Mesothelial cell of epicardium (in vitro differentiated cells): Measurements from ENCODE around the gene EZR. TPM values are rescaled to one million over a fixed set of nuclear protein-coding genes. Genes with fewer than 3 reads are reported as not detected.
A peak's percentile ranks its signal among the peaks of the same experiment; 100 is the strongest.

Experiments
- DNase-seq, 2 experiments: peaks; one replicate each; pipeline ENCODE4 v3.0.0; 2021; ENCODE audit warnings: low spot score in 2 of 2; ENCODE audit not compliant: unreplicated experiment in 2 of 2
- H3K27ac Mint-ChIP-seq: 2 replicates; pipeline ENCODE4 v1.8.0; 2021; ENCODE audit warnings: mixed read lengths
- H3K27me3 Mint-ChIP-seq: 2 replicates; pipeline ENCODE4 v1.8.0; 2021; ENCODE audit warnings: low read depth, mixed read lengths
- H3K36me3 Mint-ChIP-seq: 2 replicates; pipeline ENCODE4 v1.8.0; 2021; ENCODE audit warnings: mixed read lengths
- H3K4me1 Mint-ChIP-seq: 2 replicates; pipeline ENCODE4 v1.8.0; 2021; ENCODE audit warnings: mixed read lengths
- H3K4me3 Mint-ChIP-seq: 2 replicates; pipeline ENCODE4 v1.8.0; 2021; ENCODE audit warnings: mild to moderate bottlenecking, moderate library complexity, mixed read lengths
- H3K9me3 Mint-ChIP-seq: 2 replicates; pipeline ENCODE4 v1.8.0; 2021; ENCODE audit warnings: mixed read lengths
- CTCF ChIP-seq: fragments of 200-600 bp; sonication (generic); IDR thresholded peaks from one replicate; pipeline ENCODE4 v1.5.0; 2021; ENCODE audit warnings: antibody characterized with exemption; ENCODE audit not compliant: unreplicated experiment
- total RNA-seq: library from RNA; stranded (reverse); gene quantifications from 3 replicates; pipeline ENCODE4 v1.2.1, GENCODE V29; 2021

The EZR gene
- total RNA-seq, 1 donor from 2014 or later: 195 TPM

DNA sequence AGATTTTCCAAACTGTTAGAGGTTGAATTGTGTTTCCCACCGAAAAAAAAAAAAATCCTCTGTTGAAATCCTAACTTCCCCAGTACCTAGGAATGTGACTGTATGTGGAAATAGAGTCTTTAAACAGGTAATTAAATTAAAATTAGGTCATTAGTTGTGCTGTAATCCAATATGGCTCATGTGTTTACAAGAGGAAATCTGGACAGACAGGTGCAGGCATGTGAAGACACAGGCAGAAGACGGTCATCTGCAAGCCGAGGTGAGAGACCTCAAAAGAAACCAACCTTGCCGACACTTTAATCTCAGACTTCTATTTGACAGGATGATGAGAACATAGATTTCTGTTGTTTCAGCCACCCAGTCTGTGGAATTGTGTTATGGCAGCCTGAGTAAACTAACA, 28.6 kb upstream of the EZR start:
- Mint-ChIP-seq H3K4me3 (no peak overlapping the region), H3K27ac (peak overlapping the region; percentile 72), H3K9me3 (peaks cover 2% of the 10 kb centered on the region), H3K36me3 (no peaks in the 10 kb centered on the region), H3K27me3 (no peaks in the 10 kb centered on the region), H3K4me1 (peaks cover 52% of the 10 kb centered on the region)
- TF ChIP-seq CTCF: no peak
- no peak for DNase-seq

- no peak for TF ChIP-seq CTCF
- Mint-ChIP-seq H3K4me1 (peaks cover 52% of the 10 kb centered on the region), H3K27me3 (no peaks in the 10 kb centered on the region), H3K27ac (peak overlapping the region; percentile 72), H3K4me3 (no peak overlapping the region), H3K36me3 (no peaks in the 10 kb centered on the region), H3K9me3 (peaks cover 4% of the 10 kb centered on the region)
- no peak for DNase-seq
Observed at GRCh38 chr6:158847012-158847529, 27.9 kb upstream of the EZR start.

GRCh38 chr6:158843751-158844683, 24.8 kb upstream of the EZR start:
- H3K4me1 Mint-ChIP-seq: peaks cover 39% of the 10 kb centered on the region
- H3K27ac Mint-ChIP-seq: peak overlapping the region; percentile 89
- no peak for DNase-seq
- TF ChIP-seq CTCF: no peak
- peaks cover 4% of the 10 kb centered on the region for H3K36me3 Mint-ChIP-seq
- no peak overlapping the region for H3K4me3 Mint-ChIP-seq
- H3K9me3 Mint-ChIP-seq: peaks cover 12% of the 10 kb centered on the region
- H3K27me3 Mint-ChIP-seq: no peaks in the 10 kb centered on the region

- no peak for DNase-seq
- Mint-ChIP-seq H3K36me3 (peaks cover 4% of the 10 kb centered on the region), H3K27ac (peak overlapping the region; percentile 45), H3K4me1 (peaks cover 40% of the 10 kb centered on the region), H3K9me3 (peaks cover 12% of the 10 kb centered on the region), H3K27me3 (no peaks in the 10 kb centered on the region), H3K4me3 (no peak overlapping the region)
- TF ChIP-seq CTCF: no peak
Observed at GRCh38 chr6:158841358-158841757, 22.2 kb upstream of the EZR start.

DNA sequence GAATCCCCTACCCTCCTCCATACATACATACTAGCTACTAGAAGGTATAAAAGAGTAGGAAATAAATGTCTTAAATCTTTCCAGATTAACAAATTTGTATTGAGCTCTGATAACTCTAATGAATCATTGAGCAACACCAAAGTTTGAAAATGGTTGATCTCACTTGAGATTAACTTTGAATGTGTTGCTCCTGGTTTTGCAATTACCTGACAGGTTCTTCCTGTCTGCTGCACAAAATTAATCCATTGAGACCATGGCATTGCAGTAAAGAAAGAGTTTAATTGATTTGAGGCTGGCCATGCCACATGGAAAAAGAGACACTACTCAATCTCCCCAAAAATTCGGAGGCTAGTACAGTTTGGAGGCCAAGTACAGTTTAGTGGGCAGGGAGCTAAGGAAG, 21.3 kb upstream of the EZR start:
- peaks cover 47% of the 10 kb centered on the region for H3K4me1 Mint-ChIP-seq
- no peak overlapping the region for H3K27ac Mint-ChIP-seq
- no peak overlapping the region for H3K4me3 Mint-ChIP-seq
- TF ChIP-seq CTCF: no peak
- peaks cover 12% of the 10 kb centered on the region for H3K9me3 Mint-ChIP-seq
- H3K27me3 Mint-ChIP-seq: no peaks in the 10 kb centered on the region
- no peak for DNase-seq
- H3K36me3 Mint-ChIP-seq: peaks cover 4% of the 10 kb centered on the region
